SK-N-SH (cell line): Measurements from ENCODE around the gene TSHB.

Source experiments
- EP300 ChIP-seq, 2 experiments: IDR thresholded peaks; 2 replicates each; pipeline versions ENCODE4 v1.4.0 to v1.6.1; 2012; ENCODE audit warnings: borderline replicate concordance in 1 of 2, low read depth in 1 of 2, low read length in 1 of 2
- EZH2phosphoT487 ChIP-seq: fragments of 200-600 bp; sonication (generic); IDR thresholded peaks from 2 replicates; pipeline ENCODE4 v1.6.1; 2017; ENCODE audit warnings: low read depth, mixed run types, mild to moderate bottlenecking, antibody characterized with exemption, moderate library complexity, borderline replicate concordance
- FOXM1 ChIP-seq: IDR thresholded peaks from 2 replicates; pipeline ENCODE4 v1.4.0; 2012; ENCODE audit warnings: low read depth, mild to moderate bottlenecking
- POLR2AphosphoS5 ChIP-seq: IDR thresholded peaks from 2 replicates; pipeline ENCODE4 v1.6.1; 2012; ENCODE audit warnings: low read depth, low read length
- SIN3A ChIP-seq: IDR thresholded peaks from 2 replicates; pipeline ENCODE4 v1.6.1; 2012; ENCODE audit warnings: low read depth, mild to moderate bottlenecking, low read length, moderate library complexity, borderline replicate concordance
- TF ChIP-seq, protein P1 (sequence below): IDR thresholded peaks from 2 replicates; pipeline ENCODE4 v1.4.0; 2012; ENCODE audit warnings: low read depth, borderline replicate concordance
- TF ChIP-seq, protein P2 (sequence below): fragments of 200-600 bp; sonication (generic); IDR thresholded peaks from 2 replicates; pipeline ENCODE4 v1.6.1; 2017; ENCODE audit warnings: antibody characterized with exemption, mild to moderate bottlenecking, moderate library complexity
- TF ChIP-seq, protein P3 (sequence below): IDR thresholded peaks from 2 replicates; pipeline ENCODE4 v1.4.0; 2012; ENCODE audit warnings: low read depth, borderline replicate concordance
- TF ChIP-seq, protein P4 (sequence below): IDR thresholded peaks from 2 replicates; pipeline ENCODE4 v1.6.1; 2012; ENCODE audit warnings: mild to moderate bottlenecking, low read depth, low read length, moderate library complexity
- TF ChIP-seq, protein P5 (sequence below): fragments of 150-350 bp; IDR thresholded peaks from 2 replicates; pipeline ENCODE4 v1.6.1; 2017; ENCODE audit warnings: antibody characterized with exemption, low read length, low read depth, borderline replicate concordance

DNA sequence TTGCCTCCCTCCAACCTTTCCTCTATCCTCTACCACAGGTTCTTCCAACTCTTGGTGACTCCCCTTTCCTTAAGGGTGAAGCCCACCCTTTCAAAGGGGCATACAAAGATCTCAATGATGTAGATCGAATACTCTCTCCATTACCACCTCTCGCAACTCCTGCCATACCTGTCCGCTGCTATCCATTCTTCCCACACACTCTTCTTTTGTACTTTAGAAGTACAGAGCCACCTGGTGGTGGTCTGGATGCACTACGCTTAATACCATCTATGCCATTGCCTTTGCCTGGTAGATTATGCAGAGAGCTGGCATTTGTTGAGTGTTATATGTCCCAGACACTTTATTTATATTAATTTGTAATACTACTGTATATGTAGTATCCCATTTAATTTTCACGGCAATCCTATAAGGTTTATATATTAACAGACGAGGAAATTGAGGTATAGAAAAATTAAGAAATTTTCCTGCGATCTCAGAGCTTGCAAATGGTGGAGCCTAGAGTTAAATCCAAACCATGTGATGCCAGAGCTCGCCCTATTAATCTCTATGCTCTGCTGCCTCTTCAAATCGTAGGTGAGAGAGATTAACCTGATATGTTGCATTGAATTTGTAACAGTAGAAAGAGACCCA, 22.9 kb downstream of the TSHB start:
- TF ChIP-seq, protein P1, sequence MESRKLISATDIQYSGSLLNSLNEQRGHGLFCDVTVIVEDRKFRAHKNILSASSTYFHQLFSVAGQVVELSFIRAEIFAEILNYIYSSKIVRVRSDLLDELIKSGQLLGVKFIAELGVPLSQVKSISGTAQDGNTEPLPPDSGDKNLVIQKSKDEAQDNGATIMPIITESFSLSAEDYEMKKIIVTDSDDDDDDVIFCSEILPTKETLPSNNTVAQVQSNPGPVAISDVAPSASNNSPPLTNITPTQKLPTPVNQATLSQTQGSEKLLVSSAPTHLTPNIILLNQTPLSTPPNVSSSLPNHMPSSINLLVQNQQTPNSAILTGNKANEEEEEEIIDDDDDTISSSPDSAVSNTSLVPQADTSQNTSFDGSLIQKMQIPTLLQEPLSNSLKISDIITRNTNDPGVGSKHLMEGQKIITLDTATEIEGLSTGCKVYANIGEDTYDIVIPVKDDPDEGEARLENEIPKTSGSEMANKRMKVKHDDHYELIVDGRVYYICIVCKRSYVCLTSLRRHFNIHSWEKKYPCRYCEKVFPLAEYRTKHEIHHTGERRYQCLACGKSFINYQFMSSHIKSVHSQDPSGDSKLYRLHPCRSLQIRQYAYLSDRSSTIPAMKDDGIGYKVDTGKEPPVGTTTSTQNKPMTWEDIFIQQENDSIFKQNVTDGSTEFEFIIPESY = no peak
- TF ChIP-seq, protein P2, sequence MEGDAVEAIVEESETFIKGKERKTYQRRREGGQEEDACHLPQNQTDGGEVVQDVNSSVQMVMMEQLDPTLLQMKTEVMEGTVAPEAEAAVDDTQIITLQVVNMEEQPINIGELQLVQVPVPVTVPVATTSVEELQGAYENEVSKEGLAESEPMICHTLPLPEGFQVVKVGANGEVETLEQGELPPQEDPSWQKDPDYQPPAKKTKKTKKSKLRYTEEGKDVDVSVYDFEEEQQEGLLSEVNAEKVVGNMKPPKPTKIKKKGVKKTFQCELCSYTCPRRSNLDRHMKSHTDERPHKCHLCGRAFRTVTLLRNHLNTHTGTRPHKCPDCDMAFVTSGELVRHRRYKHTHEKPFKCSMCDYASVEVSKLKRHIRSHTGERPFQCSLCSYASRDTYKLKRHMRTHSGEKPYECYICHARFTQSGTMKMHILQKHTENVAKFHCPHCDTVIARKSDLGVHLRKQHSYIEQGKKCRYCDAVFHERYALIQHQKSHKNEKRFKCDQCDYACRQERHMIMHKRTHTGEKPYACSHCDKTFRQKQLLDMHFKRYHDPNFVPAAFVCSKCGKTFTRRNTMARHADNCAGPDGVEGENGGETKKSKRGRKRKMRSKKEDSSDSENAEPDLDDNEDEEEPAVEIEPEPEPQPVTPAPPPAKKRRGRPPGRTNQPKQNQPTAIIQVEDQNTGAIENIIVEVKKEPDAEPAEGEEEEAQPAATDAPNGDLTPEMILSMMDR = peak; percentile 88
- TF ChIP-seq EP300 (IDR thresholded peaks at IDR 0.05; ENCODE audit: borderline replicate concordance in 1 of 2, low read depth in 1 of 2, low read length in 1 of 2) = no peak
- TF ChIP-seq FOXM1 = no peak
- TF ChIP-seq, protein P3, sequence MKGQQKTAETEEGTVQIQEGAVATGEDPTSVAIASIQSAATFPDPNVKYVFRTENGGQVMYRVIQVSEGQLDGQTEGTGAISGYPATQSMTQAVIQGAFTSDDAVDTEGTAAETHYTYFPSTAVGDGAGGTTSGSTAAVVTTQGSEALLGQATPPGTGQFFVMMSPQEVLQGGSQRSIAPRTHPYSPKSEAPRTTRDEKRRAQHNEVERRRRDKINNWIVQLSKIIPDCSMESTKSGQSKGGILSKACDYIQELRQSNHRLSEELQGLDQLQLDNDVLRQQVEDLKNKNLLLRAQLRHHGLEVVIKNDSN = no peak
- TF ChIP-seq, protein P4, sequence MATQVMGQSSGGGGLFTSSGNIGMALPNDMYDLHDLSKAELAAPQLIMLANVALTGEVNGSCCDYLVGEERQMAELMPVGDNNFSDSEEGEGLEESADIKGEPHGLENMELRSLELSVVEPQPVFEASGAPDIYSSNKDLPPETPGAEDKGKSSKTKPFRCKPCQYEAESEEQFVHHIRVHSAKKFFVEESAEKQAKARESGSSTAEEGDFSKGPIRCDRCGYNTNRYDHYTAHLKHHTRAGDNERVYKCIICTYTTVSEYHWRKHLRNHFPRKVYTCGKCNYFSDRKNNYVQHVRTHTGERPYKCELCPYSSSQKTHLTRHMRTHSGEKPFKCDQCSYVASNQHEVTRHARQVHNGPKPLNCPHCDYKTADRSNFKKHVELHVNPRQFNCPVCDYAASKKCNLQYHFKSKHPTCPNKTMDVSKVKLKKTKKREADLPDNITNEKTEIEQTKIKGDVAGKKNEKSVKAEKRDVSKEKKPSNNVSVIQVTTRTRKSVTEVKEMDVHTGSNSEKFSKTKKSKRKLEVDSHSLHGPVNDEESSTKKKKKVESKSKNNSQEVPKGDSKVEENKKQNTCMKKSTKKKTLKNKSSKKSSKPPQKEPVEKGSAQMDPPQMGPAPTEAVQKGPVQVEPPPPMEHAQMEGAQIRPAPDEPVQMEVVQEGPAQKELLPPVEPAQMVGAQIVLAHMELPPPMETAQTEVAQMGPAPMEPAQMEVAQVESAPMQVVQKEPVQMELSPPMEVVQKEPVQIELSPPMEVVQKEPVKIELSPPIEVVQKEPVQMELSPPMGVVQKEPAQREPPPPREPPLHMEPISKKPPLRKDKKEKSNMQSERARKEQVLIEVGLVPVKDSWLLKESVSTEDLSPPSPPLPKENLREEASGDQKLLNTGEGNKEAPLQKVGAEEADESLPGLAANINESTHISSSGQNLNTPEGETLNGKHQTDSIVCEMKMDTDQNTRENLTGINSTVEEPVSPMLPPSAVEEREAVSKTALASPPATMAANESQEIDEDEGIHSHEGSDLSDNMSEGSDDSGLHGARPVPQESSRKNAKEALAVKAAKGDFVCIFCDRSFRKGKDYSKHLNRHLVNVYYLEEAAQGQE = no peak
- no peak for TF ChIP-seq EZH2phosphoT487
- TF ChIP-seq, protein P5, sequence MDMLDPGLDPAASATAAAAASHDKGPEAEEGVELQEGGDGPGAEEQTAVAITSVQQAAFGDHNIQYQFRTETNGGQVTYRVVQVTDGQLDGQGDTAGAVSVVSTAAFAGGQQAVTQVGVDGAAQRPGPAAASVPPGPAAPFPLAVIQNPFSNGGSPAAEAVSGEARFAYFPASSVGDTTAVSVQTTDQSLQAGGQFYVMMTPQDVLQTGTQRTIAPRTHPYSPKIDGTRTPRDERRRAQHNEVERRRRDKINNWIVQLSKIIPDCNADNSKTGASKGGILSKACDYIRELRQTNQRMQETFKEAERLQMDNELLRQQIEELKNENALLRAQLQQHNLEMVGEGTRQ = no peak
- no peak for TF ChIP-seq SIN3A
- TF ChIP-seq POLR2AphosphoS5 = no peak
